Nephron progenitor cell (in vitro differentiated cells): ENCODE data around the gene CFAP73.
A peak's percentile ranks its signal among the peaks of the same experiment; 100 is the strongest.
"Not testable (repeated sequence)": the region's sequence is repeated elsewhere in the genome, so short reads cannot be mapped to it uniquely, and the experiment has no call there.

Experiments used
- DNase-seq: peaks from one replicate; pipeline ENCODE4 v3.0.0; 2021
- H3K27ac Mint-ChIP-seq: 2 replicates; pipeline ENCODE4 v1.8.0; 2021; ENCODE audit warnings: mild to moderate bottlenecking, moderate library complexity, mixed read lengths
- H3K27me3 Mint-ChIP-seq: 2 replicates; pipeline ENCODE4 v1.8.0; 2021; ENCODE audit warnings: mild to moderate bottlenecking, low read depth, mixed read lengths; ENCODE audit not compliant: poor library complexity
- H3K36me3 Mint-ChIP-seq: 2 replicates; pipeline ENCODE4 v1.8.0; 2021; ENCODE audit warnings: low read depth, mixed read lengths
- H3K4me1 Mint-ChIP-seq: 2 replicates; pipeline ENCODE4 v1.8.0; 2021; ENCODE audit warnings: mixed read lengths
- H3K4me3 Mint-ChIP-seq: 2 replicates; pipeline ENCODE4 v1.8.0; 2021; ENCODE audit warnings: mild to moderate bottlenecking, moderate library complexity, mixed read lengths
- H3K9me3 Mint-ChIP-seq: 2 replicates; pipeline ENCODE4 v1.8.0; 2021; ENCODE audit warnings: mild to moderate bottlenecking, moderate library complexity, mixed read lengths
- CTCF ChIP-seq: fragments of 200-600 bp; sonication (generic); IDR thresholded peaks from 2 replicates; pipeline ENCODE4 v1.5.0; 2021; ENCODE audit warnings: antibody characterized with exemption

CFAP73 gene

GRCh38 chr12:113201187-113202177 lies 52.0 kb downstream of the CFAP73 start:
- H3K27ac Mint-ChIP-seq, result no peak overlapping the region
- no peak overlapping the region for H3K4me3 Mint-ChIP-seq
- H3K27me3 Mint-ChIP-seq, result peaks cover 2% of the 10 kb centered on the region
- TF ChIP-seq CTCF, result no peak
- peaks cover 21% of the 10 kb centered on the region for H3K4me1 Mint-ChIP-seq
- H3K36me3 Mint-ChIP-seq, result peaks cover 5% of the 10 kb centered on the region
- DNase-seq, result no peak
- H3K9me3 Mint-ChIP-seq, result peaks cover 5% of the 10 kb centered on the region

- Mint-ChIP-seq H3K4me3 (no peak overlapping the region), H3K4me1 (peaks cover 17% of the 10 kb centered on the region), H3K27me3 (peaks cover 2% of the 10 kb centered on the region), H3K27ac (no peak overlapping the region), H3K36me3 (peaks cover 9% of the 10 kb centered on the region), H3K9me3 (peaks cover 8% of the 10 kb centered on the region)
- no peak for TF ChIP-seq CTCF
- no peak for DNase-seq
Observed at GRCh38 chr12:113202300-113203075, 53.0 kb downstream of the CFAP73 start.

GRCh38 chr12:113203852-113204760 lies 54.6 kb downstream of the CFAP73 start:
- Mint-ChIP-seq H3K9me3 (peaks cover 9% of the 10 kb centered on the region), H3K36me3 (peaks cover 11% of the 10 kb centered on the region), H3K27ac (peak overlapping the region; percentile 79), H3K4me1 (peaks cover 16% of the 10 kb centered on the region), H3K4me3 (no peak overlapping the region), H3K27me3 (peaks cover 2% of the 10 kb centered on the region)
- DNase-seq, result no peak
- TF ChIP-seq CTCF, result no peak

- H3K9me3 Mint-ChIP-seq, result peaks cover 9% of the 10 kb centered on the region
- peaks cover 1% of the 10 kb centered on the region for H3K27me3 Mint-ChIP-seq
- no peak for TF ChIP-seq CTCF
- peaks cover 11% of the 10 kb centered on the region for H3K36me3 Mint-ChIP-seq
- peak overlapping the region; percentile 80 for H3K27ac Mint-ChIP-seq
- no peak for DNase-seq
- H3K4me1 Mint-ChIP-seq, result peaks cover 16% of the 10 kb centered on the region
- H3K4me3 Mint-ChIP-seq, result no peak overlapping the region
Observed at GRCh38 chr12:113204804-113205203, 55.3 kb downstream of the CFAP73 start.

GRCh38 chr12:113206802-113207201 lies 57.3 kb downstream of the CFAP73 start:
- H3K27me3 Mint-ChIP-seq, H3K27ac Mint-ChIP-seq, DNase-seq, H3K9me3 Mint-ChIP-seq, H3K4me3 Mint-ChIP-seq: not testable (repeated sequence)
- Mint-ChIP-seq H3K4me1 (peaks cover 16% of the 10 kb centered on the region), H3K36me3 (peaks cover 11% of the 10 kb centered on the region)
